Measurements from ENCODE around the gene ZNF776.
"Not testable (repeated sequence)": the region's sequence is repeated elsewhere in the genome, so short reads cannot be mapped to it uniquely, and the experiment has no call there.

The ZNF776 gene

DNA sequence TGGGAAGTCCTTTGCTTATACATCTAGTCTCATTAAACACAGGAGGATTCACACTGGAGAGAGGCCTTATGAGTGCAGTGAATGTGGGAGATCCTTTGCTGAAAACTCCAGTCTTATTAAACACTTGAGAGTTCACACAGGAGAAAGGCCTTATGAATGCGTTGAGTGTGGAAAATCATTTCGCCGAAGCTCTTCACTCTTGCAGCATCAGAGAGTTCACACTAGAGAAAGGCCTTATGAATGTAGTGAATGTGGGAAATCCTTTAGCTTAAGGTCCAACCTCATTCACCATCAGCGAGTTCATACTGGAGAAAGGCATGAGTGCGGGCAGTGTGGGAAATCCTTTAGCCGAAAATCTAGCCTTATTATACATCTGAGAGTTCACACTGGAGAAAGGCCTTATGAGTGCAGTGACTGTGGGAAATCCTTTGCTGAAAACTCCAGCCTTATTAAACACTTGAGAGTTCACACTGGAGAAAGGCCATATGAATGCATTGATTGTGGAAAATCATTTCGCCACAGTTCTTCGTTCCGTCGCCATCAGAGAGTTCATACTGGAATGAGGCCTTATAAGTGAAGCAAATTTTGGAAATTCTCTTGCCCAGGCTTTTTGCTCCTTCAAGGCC is 32.7 kb downstream of the ZNF776 start:
- DNase-seq, result no peak

DNA sequence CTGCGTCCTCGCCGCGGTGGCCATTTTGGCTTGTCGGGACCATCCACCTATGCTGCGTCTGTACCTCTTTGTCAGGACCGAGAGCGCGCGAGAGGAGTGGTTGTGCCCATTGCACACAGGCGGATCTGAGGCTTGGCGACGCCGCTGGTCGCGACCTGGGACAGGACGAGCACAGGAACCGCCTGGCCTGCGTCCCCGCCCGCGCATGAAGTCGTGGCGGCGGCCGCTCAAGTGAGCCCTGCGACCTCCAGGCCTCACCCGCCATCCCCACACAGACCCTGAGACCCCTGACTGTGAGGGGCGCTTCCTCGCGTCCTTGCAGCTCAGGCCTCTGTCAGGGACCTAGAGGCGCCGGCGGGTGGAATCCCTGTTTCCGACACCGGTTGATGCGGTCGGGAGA is 39.7 kb downstream of the ZNF776 start:
- no peak for DNase-seq

DNA sequence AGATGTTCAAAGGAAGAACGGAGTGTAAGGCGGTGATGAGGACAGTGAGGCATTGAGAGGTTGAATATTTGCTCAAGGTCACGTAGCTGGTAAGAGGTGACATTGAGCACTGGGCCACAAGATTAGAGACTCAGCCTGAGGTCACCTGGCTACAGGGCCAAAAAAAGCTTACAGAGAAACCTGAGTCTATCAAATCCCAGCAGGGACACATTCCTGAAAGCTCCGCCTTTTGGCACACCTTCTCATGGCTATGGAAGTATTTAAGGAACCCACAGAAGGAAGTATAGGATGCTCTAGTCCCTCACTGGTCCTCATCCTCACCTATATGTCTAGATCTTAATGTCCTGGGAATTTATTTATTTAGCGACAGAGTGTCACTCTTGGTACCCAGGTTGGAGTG is 40.3 kb downstream of the ZNF776 start:
- DNase-seq, result no peak

DNA sequence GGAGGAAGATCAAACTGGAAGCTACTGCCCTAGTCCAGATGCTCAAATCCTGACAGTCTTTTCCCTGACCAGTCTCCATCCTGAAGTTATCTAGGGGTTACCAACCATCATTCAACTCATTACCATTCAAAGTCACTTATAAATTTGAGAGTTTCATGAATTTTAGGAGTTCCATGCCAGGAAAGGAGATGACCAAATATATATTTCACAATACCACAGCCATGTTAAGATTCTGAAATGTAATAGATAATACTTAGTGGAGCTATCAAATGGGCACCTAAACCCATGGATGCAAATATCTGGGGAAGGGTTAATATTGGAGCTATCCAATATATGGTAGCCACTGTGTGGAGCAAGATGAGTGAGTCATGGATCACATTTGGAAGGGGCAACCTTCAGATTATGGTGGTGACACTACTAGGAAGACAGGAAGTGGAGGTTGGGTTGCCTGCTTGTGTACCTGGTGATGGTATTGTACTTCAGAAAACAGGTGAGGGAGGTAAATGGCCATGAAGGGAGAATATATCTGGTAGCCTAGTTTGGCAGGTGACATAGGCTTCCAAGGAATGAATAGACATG is 41.6 kb downstream of the ZNF776 start:
- no peak for DNase-seq

DNA sequence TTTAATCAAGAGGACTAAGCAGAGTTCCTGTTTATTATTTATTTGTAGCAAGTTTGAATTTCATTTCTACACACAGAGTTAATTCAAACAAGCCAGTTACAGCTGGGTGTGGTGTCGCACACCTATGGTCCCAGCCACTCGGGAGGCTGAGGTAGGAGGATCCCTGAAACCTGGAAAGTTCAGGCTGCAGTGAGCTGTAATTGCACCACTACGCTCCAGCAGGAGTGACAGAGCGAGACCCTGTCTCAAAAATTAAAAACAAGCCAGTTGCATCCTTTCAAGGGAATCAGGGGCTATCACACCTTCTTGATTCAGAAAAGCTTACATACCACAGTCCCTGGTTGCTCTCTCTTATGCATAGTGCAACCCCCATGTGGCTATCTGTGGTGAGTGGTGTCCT is 42.7 kb downstream of the ZNF776 start:
- DNase-seq, result no peak

DNA sequence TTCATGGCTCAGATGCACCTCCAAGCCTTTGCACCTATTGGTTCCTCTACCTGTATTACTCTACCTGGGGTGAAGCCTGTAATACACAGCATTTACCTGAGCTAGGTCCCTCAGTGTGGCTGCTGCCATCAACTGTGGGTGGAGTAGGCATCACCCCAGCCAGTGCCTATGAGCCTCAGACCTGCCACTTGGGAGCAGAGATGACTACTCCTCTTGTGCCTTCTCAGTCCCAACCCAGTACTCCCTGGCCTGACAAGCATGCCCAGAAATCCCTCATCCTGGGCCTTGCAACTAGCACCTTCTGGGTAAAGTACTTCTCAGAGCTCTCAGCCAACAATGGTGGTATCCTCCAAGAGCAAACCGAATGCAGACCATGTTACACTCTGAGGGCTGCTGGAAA is 50.0 kb downstream of the ZNF776 start:
- not testable (repeated sequence) for DNase-seq

DNA sequence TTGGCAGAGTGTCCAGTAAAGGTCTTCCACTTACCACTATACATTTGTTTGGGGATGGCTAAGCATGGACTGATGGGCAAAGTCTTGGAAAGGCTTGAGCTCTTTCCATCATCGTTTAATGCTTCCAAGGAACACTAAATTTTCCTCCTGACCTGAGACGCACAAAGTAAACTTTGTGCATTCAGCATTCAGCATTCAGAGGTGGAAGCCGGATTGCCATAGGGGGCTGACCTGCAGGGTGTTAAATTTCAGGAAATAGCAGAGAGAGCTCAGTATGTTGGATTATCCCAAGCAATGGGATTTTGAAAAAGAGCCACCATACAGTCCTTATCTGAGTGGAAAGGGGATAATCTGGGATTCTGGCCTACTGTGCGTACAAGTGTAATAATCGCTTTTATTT is 54.1 kb downstream of the ZNF776 start:
- DNase-seq, result no peak

DNA sequence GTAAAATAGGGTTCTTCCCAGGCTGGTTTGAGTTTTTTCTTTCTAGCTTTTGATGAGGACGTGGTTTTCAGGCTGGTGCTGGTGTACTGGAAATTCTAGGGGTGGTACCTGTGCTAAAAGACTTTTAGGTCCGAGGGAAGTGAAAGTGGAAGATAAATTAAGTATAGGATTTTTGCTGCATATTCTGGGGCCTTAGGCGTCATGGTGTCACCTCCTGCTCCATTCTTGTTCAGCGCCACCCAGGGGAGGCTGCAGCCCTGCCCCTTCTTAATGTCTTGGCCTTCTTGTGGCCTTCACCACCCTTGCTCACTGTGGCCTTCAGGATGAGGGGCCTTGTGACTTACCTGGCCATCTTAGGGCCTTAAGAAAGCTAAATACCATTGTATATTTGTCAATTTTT is 55.7 kb downstream of the ZNF776 start:
- DNase-seq, result peak; percentile 22

DNA sequence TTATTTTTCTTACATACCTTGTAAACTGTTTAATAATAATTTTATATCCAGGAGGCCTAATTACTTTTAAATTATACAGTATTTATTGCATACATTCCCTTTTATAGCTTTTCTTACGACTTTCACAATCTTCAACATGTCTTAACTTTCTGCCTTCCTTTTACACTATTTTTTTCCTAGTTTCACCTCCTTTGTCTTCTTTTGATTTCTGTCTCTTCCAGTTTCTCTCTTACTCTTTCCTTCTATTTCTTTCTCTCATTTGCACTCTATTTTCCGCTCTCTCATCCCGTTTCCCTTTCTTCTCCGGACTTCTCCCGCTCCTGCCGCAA is 56.6 kb downstream of the ZNF776 start:
- DNase-seq, result no peak

DNA sequence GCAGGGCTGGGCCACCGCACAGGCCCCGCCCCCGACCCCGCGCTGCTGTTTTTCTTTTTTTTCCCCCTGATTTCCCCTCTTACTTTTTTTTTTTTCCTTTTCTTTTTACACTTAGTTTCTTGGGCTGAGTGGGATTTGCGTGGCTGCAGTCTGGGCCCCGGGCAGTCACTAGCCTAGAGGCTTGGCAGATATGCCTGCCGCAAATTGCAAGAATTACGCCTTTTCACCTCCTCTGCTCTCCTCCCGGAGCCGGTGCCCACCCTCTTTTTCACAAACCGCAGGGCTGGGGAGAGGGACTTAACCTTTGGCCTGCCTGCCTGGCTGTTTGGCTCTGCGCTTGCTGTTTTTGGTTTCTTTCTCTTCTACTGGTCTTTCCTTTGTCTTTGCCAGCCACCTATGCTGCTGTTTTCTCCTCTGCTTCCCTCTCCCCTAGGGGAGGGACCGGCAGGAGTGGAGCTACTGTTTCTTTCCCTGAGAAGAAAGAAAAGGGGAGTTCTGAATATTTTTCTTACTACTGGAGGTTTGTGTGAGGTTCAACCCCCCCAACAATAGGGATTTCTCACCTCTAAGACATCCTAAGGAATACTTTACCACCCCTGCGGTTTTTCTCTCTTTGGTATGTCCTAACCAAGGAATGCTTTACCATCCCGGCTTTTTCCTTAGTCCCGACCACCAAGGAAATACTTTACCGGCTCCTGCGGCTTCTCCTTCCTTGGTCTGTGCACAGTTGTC is 57.1 kb downstream of the ZNF776 start:
- no peak for DNase-seq

DNA sequence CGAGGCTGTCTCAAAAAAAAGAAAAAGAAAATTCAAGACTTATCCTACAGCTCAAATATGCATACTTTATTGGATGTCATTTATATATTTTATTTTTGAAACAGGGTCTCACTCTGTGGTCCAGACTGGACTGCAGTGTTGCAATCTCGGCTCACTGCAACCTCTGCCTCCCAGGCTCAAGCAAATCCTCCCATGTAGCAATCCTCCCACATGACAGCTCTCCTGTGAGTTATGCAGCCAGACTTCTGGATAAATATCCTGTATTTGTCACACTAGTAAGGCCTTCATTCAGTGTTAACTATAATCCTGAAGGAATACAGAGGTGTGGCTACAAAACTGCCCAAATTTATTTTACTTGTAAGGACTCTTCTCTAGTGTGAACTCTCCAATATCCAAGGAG is 60.9 kb downstream of the ZNF776 start:
- no peak for DNase-seq

Measured in MV-4-11 (cell line).